NCI-H146 treated with DMSO at 0.1 percent for 48 hours (cell line): ENCODE results near the gene UBE3D.
"Not testable (repeated sequence)": the region's sequence is repeated elsewhere in the genome, so short reads cannot be mapped to it uniquely, and the experiment has no call there.

Experiments used
- DNase-seq: peaks from one replicate; lab custom pipeline; 2025; ENCODE audit not compliant: unreplicated experiment; lab: John Stamatoyannopoulos, UW

UBE3D gene

GRCh38 chr6:82877213-82878195, 188.1 kb downstream of the UBE3D start:
- no peak for DNase-seq

DNA sequence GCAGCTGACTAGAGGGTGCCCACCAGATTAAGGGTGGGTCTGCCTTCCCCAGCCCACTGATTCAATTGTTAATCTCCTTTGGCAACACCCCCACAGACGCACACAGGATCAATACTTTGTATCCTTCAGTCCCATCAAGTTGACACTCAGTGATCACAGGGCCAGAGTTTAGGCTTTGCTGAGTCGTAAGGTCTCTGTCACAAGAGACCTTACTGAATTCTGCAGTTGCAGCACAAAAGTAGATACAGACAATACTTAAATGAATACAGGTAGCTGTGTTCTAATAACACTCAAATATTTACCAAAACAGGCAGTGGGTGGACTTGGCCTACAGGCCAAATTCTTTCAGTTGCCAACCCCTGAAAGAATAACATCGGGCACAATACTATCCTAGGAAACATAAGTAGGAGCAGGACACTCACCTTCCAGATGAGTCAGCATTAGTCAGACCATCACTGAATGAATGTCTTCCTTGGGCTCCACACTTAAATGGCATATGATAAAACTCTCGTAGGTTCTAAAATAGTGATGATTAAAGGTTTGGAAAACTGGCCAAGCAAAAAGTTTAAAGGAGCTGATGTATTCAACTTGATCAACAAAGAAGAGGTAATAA, 190.0 kb downstream of the UBE3D start:
- no peak for DNase-seq

DNA sequence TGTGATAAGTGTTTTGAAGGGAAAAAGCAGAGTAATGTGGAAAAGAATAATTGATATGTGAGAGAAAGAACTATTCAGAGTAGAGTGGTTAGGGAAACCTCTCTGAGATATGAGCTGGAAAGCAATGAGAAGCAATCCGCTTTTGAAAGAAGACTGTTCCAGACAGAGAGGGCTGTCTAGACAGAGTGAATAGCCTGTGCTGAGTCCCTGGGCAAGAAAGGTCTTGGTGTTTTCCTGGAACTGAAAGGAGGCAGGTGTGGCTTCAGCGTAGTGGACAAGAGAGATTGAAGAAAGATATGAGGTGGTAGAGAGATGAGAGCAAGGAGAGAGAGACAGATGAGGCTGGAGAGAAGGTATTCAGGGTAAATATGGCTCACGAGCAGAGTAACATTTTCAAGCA, 190.8 kb downstream of the UBE3D start:
- no peak for DNase-seq

DNA sequence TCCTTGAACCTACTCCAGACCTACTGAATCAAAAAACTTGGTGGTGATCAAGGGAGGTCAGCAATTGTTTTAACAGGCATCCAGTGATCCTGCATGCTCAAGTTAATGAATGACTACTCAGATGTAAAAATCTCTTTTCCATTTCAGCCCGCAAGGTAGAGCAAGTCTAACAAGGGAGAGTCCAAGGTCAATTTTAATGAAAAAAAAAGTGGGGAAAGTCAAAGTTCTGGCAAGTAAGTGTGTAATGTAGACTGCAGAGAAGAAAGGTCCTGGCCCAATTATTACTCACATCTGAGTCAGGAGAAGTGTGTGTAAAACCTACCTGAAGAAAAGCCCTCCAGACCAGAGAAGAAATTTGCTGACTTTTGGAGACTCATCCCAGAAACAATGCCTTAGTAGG, 193.5 kb downstream of the UBE3D start:
- no peak for DNase-seq

- no peak for DNase-seq
Observed at GRCh38 chr6:82870582-82871172, 195.0 kb downstream of the UBE3D start.

DNA sequence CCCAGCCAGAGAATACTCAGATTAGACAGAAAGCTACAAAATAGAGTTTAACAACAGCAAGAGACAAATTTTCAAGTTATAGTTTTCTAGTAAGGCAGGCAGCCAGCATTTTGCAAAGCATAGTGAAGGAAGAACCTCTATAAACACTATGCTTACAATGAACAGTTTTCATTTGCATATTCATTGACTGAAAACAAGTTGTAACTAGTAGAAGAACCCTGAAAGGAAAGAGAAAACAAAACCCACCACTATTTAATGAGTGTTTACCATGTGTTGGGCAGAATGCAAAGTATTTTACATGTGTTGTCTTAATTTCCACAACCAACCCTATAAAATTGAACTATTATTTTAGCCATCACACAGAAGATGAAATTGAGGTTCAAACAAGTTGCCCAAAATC, 196.1 kb downstream of the UBE3D start:
- no peak for DNase-seq

DNA sequence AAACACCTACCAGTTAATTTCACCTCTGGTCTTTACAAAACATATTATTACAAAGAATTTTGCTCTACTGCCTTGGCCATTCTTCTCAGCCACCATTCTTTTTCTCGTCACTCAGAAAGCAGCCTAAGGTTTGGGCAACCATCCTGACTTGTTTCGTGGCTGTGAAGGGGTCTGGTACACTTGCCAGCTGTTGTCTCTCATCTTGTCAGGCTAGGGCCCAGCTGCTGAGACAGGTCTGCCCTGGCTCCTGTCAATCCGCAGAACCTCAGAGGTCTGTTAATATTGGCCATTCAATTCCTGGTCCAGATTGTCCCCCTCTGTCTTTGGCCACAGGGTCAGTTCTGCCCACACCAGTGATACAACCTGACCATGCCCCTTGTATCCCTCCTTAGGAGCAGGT, 197.7 kb downstream of the UBE3D start:
- no peak for DNase-seq

GRCh38 chr6:82866446-82866845, 199.2 kb downstream of the UBE3D start:
- DNase-seq, result no peak

GRCh38 chr6:82865461-82865860, 200.2 kb downstream of the UBE3D start:
- no peak for DNase-seq

- no peak for DNase-seq
Observed at GRCh38 chr6:82863781-82864180, 201.9 kb downstream of the UBE3D start.

DNA sequence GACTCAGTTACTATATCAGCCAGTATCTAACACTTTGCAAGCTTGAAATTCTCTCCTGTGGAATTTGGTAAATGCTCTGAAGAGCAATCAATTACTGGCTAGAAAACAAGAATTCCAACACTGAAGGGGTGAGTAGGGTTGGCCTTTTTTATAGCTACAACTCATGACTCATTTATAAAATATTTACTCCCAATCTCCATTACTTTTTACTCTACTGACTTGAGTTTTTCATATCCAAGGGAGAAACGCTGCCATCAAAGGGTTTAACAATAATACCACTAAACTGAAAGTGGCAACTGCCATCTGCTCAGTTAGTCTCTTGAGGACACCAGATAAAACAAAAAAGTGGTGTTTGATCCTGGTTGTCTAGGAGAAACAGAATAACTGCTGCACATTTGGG, 203.1 kb downstream of the UBE3D start:
- DNase-seq, result no peak

GRCh38 chr6:82861121-82861520, 204.5 kb downstream of the UBE3D start:
- DNase-seq, result no peak

- not testable (repeated sequence) for DNase-seq
Observed at GRCh38 chr6:82856077-82856476, 209.6 kb downstream of the UBE3D start.

GRCh38 chr6:82852904-82853303, 212.7 kb downstream of the UBE3D start:
- DNase-seq, result not testable (repeated sequence)

GRCh38 chr6:82843291-82843885, 222.3 kb downstream of the UBE3D start:
- no peak for DNase-seq

DNA sequence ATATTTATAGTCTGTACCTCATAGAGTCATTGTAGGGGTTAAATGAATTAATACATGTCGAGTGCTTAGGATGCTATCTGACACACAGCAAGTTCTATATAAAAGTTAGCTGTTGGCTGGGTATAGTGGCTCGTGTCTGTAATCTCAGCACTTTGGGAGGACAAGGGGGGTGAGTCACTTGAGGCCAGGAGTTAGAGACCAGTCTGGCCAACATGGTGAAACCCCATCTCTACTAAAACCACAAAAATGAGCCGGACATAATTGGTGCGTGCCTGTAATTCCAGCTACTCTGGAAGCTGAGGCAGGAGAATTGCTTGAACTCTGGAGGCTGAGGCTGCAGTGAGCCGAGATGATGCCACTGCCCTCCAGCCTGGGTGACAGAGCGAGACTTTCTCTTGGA, 222.9 kb downstream of the UBE3D start:
- DNase-seq, result no peak
